ENCODE data around the gene MSI2.
A peak's percentile ranks its signal among the peaks of the same experiment; 100 is the strongest.

The MSI2 gene

GRCh38 chr17:57412520-57413096 lies 156.3 kb downstream of the MSI2 start:
- ATAC-seq, result no peak
- no peak overlapping the region for H3K4me3 Mint-ChIP-seq
- H3K27me3 Mint-ChIP-seq, result no peaks in the 10 kb centered on the region
- no peak overlapping the region for H3K27ac Mint-ChIP-seq
- H3K4me1 Mint-ChIP-seq, result peaks cover 33% of the 10 kb centered on the region
- H3K36me3 Mint-ChIP-seq, result peaks cover 33% of the 10 kb centered on the region
- peaks cover 4% of the 10 kb centered on the region for H3K9me3 Mint-ChIP-seq

GRCh38 chr17:57413848-57414651 lies 157.7 kb downstream of the MSI2 start:
- Mint-ChIP-seq H3K4me3 (no peak overlapping the region), H3K27me3 (no peaks in the 10 kb centered on the region), H3K4me1 (peaks cover 28% of the 10 kb centered on the region), H3K36me3 (peaks cover 34% of the 10 kb centered on the region), H3K9me3 (peaks cover 4% of the 10 kb centered on the region), H3K27ac (no peak overlapping the region)
- ATAC-seq, result no peak

- Mint-ChIP-seq H3K27ac (no peak overlapping the region), H3K36me3 (peaks cover 41% of the 10 kb centered on the region), H3K9me3 (peaks cover 4% of the 10 kb centered on the region), H3K27me3 (no peaks in the 10 kb centered on the region), H3K4me3 (no peak overlapping the region), H3K4me1 (peaks cover 31% of the 10 kb centered on the region)
- ATAC-seq, result no peak
Measured at GRCh38 chr17:57415751-57416207, 159.5 kb downstream of the MSI2 start.

GRCh38 chr17:57416369-57416768 lies 160.0 kb downstream of the MSI2 start:
- Mint-ChIP-seq H3K4me3 (no peak overlapping the region), H3K9me3 (peaks cover 4% of the 10 kb centered on the region), H3K27ac (no peak overlapping the region), H3K36me3 (peaks cover 47% of the 10 kb centered on the region), H3K4me1 (peaks cover 36% of the 10 kb centered on the region), H3K27me3 (no peaks in the 10 kb centered on the region)
- no peak for ATAC-seq

GRCh38 chr17:57417956-57418355 lies 161.6 kb downstream of the MSI2 start:
- Mint-ChIP-seq H3K36me3 (peaks cover 48% of the 10 kb centered on the region), H3K4me1 (peaks cover 36% of the 10 kb centered on the region), H3K27me3 (no peaks in the 10 kb centered on the region)

GRCh38 chr17:57418463-57419246 lies 162.3 kb downstream of the MSI2 start:
- H3K9me3 Mint-ChIP-seq, result peaks cover 4% of the 10 kb centered on the region
- H3K36me3 Mint-ChIP-seq, result peaks cover 52% of the 10 kb centered on the region
- no peak overlapping the region for H3K4me3 Mint-ChIP-seq
- no peak overlapping the region for H3K27ac Mint-ChIP-seq
- H3K4me1 Mint-ChIP-seq, result peaks cover 41% of the 10 kb centered on the region
- no peaks in the 10 kb centered on the region for H3K27me3 Mint-ChIP-seq
- ATAC-seq, result no peak

More at GRCh38 chr17:57417956-57418355, 161.6 kb downstream of the MSI2 start:
- Mint-ChIP-seq H3K27ac (no peak overlapping the region), H3K4me3 (no peak overlapping the region), H3K9me3 (peaks cover 4% of the 10 kb centered on the region)
- ATAC-seq, result no peak

GRCh38 chr17:57419940-57420550 lies 163.7 kb downstream of the MSI2 start:
- peaks cover 48% of the 10 kb centered on the region for H3K4me1 Mint-ChIP-seq
- H3K27ac Mint-ChIP-seq, result no peak overlapping the region
- no peak overlapping the region for H3K4me3 Mint-ChIP-seq
- ATAC-seq, result no peak
- H3K9me3 Mint-ChIP-seq, result peaks cover 4% of the 10 kb centered on the region
- H3K27me3 Mint-ChIP-seq, result no peaks in the 10 kb centered on the region
- peaks cover 41% of the 10 kb centered on the region for H3K36me3 Mint-ChIP-seq

- Mint-ChIP-seq H3K27ac (no peak overlapping the region), H3K27me3 (no peaks in the 10 kb centered on the region), H3K36me3 (peaks cover 37% of the 10 kb centered on the region), H3K9me3 (peaks cover 4% of the 10 kb centered on the region), H3K4me3 (no peak overlapping the region), H3K4me1 (peaks cover 46% of the 10 kb centered on the region)
- no peak for ATAC-seq
Measured at GRCh38 chr17:57420734-57421717, 164.7 kb downstream of the MSI2 start.

- peak; percentile 95 for ATAC-seq
- H3K27ac Mint-ChIP-seq, result peak overlapping the region; percentile 52
Measured at GRCh38 chr17:57422574-57423164, 166.3 kb downstream of the MSI2 start.

GRCh38 chr17:57423541-57423940 lies 167.2 kb downstream of the MSI2 start:
- Mint-ChIP-seq H3K4me3 (no peak overlapping the region), H3K27ac (peak overlapping the region; percentile 15), H3K4me1 (peaks cover 40% of the 10 kb centered on the region), H3K9me3 (no peaks in the 10 kb centered on the region), H3K27me3 (no peaks in the 10 kb centered on the region), H3K36me3 (peaks cover 27% of the 10 kb centered on the region)
- no peak for ATAC-seq

More at GRCh38 chr17:57422574-57423164, 166.3 kb downstream of the MSI2 start:
- H3K36me3 Mint-ChIP-seq, result peaks cover 27% of the 10 kb centered on the region
- no peaks in the 10 kb centered on the region for H3K9me3 Mint-ChIP-seq
- peaks cover 48% of the 10 kb centered on the region for H3K4me1 Mint-ChIP-seq
- H3K27me3 Mint-ChIP-seq, result no peaks in the 10 kb centered on the region
- no peak overlapping the region for H3K4me3 Mint-ChIP-seq

GRCh38 chr17:57424273-57424672 lies 167.9 kb downstream of the MSI2 start:
- H3K27ac Mint-ChIP-seq, result no peak overlapping the region
- no peaks in the 10 kb centered on the region for H3K27me3 Mint-ChIP-seq
- H3K36me3 Mint-ChIP-seq, result peaks cover 27% of the 10 kb centered on the region
- ATAC-seq, result no peak
- H3K4me1 Mint-ChIP-seq, result peaks cover 40% of the 10 kb centered on the region
- H3K4me3 Mint-ChIP-seq, result no peak overlapping the region
- H3K9me3 Mint-ChIP-seq, result no peaks in the 10 kb centered on the region

GRCh38 chr17:57424777-57425188 lies 168.5 kb downstream of the MSI2 start:
- Mint-ChIP-seq H3K4me3 (no peak overlapping the region), H3K9me3 (no peaks in the 10 kb centered on the region), H3K27me3 (no peaks in the 10 kb centered on the region), H3K36me3 (peaks cover 27% of the 10 kb centered on the region), H3K27ac (no peak overlapping the region), H3K4me1 (peaks cover 40% of the 10 kb centered on the region)
- no peak for ATAC-seq

GRCh38 chr17:57425431-57425830 lies 169.1 kb downstream of the MSI2 start:
- H3K27ac Mint-ChIP-seq, result no peak overlapping the region
- peaks cover 26% of the 10 kb centered on the region for H3K36me3 Mint-ChIP-seq
- H3K27me3 Mint-ChIP-seq, result no peaks in the 10 kb centered on the region
- no peak for ATAC-seq
- H3K4me1 Mint-ChIP-seq, result peaks cover 41% of the 10 kb centered on the region
- no peak overlapping the region for H3K4me3 Mint-ChIP-seq
- H3K9me3 Mint-ChIP-seq, result no peaks in the 10 kb centered on the region

All from stimulated activated memory B cell treated with anti-CD40 and anti-IgM and Interleukin-4, amounts not matched to agents 10 μg/mL and 1 μg/mL and 100 μg/mL, for 72 hours (primary cell).